ENCODE results near the gene DLGAP4.

The DLGAP4 gene

DNA sequence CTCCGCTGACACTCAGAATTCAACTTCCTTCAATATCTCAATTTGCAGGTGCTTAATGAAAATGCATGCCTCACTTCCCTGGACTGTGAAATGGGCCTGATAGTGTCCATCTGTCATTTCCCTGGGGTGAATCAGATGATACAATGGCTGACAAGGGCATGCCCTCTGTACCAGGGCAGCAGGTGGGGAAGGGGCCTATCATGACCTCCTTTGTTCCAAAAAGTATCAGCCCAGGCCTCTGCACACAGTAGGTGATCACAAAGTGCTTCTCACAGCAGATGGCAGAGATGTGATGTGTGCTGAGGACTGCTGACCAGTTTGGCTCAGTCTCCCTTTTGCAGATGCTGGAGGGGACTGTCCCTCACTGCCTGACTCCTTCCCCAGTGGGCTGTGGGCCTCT, 44.3 kb downstream of the DLGAP4 start:
- no peaks in the 10 kb centered on the region for H3F3A ChIP-seq (ENCODE audit: control insufficient read depth, insufficient read depth)
- no peaks in the 10 kb centered on the region for H3K27me3 ChIP-seq (ENCODE audit: control insufficient read depth, low read length)
- no peaks in the 10 kb centered on the region for H4K20me1 ChIP-seq (ENCODE audit: control insufficient read depth, insufficient read depth, low read depth, low read length)
- TF ChIP-seq CTCF (IDR thresholded peaks at IDR 0.05; ENCODE audit: low read depth, low read length, poor library complexity, severe bottlenecking) (no peak), EZH2phosphoT487 (IDR thresholded peaks at IDR 0.05; ENCODE audit: borderline replicate concordance, low read length) (no peak)
- no peaks in the 10 kb centered on the region for H3K4me1 ChIP-seq (ENCODE audit: control insufficient read depth, low read length)
- H3K9me3 ChIP-seq (ENCODE audit: control insufficient read depth, insufficient read depth, low read length): no peaks in the 10 kb centered on the region
- H3K36me3 ChIP-seq (ENCODE audit: control insufficient read depth, low read length): no peaks in the 10 kb centered on the region
- H3K9me2 ChIP-seq (replicated peaks; ENCODE audit: control insufficient read depth, low read length): no peaks in the 10 kb centered on the region
- no peak overlapping the region for H3K27ac ChIP-seq (ENCODE audit: low read depth, low read length)
- H3K4me2 ChIP-seq (ENCODE audit: low read length): no peak overlapping the region
- no peak overlapping the region for H3K4me3 ChIP-seq (ENCODE audit: low read length)
- H3K79me2 ChIP-seq (ENCODE audit: control insufficient read depth, low read length): no peaks in the 10 kb centered on the region

- Histone ChIP-seq H3F3A (ENCODE audit: control insufficient read depth, insufficient read depth) (no peaks in the 10 kb centered on the region), H4K20me1 (ENCODE audit: control insufficient read depth, insufficient read depth, low read depth, low read length) (no peaks in the 10 kb centered on the region), H3K9me2 (replicated peaks; ENCODE audit: control insufficient read depth, low read length) (no peaks in the 10 kb centered on the region), H3K36me3 (ENCODE audit: control insufficient read depth, low read length) (no peaks in the 10 kb centered on the region), H3K4me1 (ENCODE audit: control insufficient read depth, low read length) (no peaks in the 10 kb centered on the region), H3K4me2 (ENCODE audit: low read length) (no peak overlapping the region), H3K27me3 (ENCODE audit: control insufficient read depth, low read length) (no peaks in the 10 kb centered on the region), H3K4me3 (ENCODE audit: low read length) (no peak overlapping the region), H3K9me3 (ENCODE audit: control insufficient read depth, insufficient read depth, low read length) (no peaks in the 10 kb centered on the region), H3K79me2 (ENCODE audit: control insufficient read depth, low read length) (no peaks in the 10 kb centered on the region), H3K27ac (ENCODE audit: low read depth, low read length) (no peak overlapping the region)
- no peak for TF ChIP-seq CTCF (IDR thresholded peaks at IDR 0.05; ENCODE audit: low read depth, low read length, poor library complexity, severe bottlenecking)
- no peak for TF ChIP-seq EZH2phosphoT487 (IDR thresholded peaks at IDR 0.05; ENCODE audit: borderline replicate concordance, low read length)
These were observed 45.8 kb downstream of the DLGAP4 start for GRCh38 chr20:36351937-36352336.

- Histone ChIP-seq H3K4me2 (ENCODE audit: low read length) (no peak overlapping the region), H3K36me3 (ENCODE audit: control insufficient read depth, low read length) (no peaks in the 10 kb centered on the region), H3K27me3 (ENCODE audit: control insufficient read depth, low read length) (no peaks in the 10 kb centered on the region), H3F3A (ENCODE audit: control insufficient read depth, insufficient read depth) (no peaks in the 10 kb centered on the region), H3K79me2 (ENCODE audit: control insufficient read depth, low read length) (no peaks in the 10 kb centered on the region), H3K4me1 (ENCODE audit: control insufficient read depth, low read length) (no peaks in the 10 kb centered on the region), H3K9me2 (replicated peaks; ENCODE audit: control insufficient read depth, low read length) (no peaks in the 10 kb centered on the region), H3K4me3 (ENCODE audit: low read length) (no peak overlapping the region), H4K20me1 (ENCODE audit: control insufficient read depth, insufficient read depth, low read depth, low read length) (no peaks in the 10 kb centered on the region), H3K27ac (ENCODE audit: low read depth, low read length) (no peak overlapping the region), H3K9me3 (ENCODE audit: control insufficient read depth, insufficient read depth, low read length) (no peaks in the 10 kb centered on the region)
- TF ChIP-seq CTCF (IDR thresholded peaks at IDR 0.05; ENCODE audit: low read depth, low read length, poor library complexity, severe bottlenecking) (no peak), EZH2phosphoT487 (IDR thresholded peaks at IDR 0.05; ENCODE audit: borderline replicate concordance, low read length) (no peak)
These were observed 46.9 kb downstream of the DLGAP4 start for GRCh38 chr20:36352843-36353553.

All from DOHH2 (cell line).